Heart left ventricle (tissue), 16 donors: ENCODE data around the gene SPP1. TPM values are rescaled to one million over a fixed set of nuclear protein-coding genes. Genes with fewer than 3 reads are reported as not detected.
"Not testable (repeated sequence)": the region's sequence is repeated elsewhere in the genome, so short reads cannot be mapped to it uniquely, and the experiment has no call there.

Experiments used
- ATAC-seq, 4 donors: fragments of 200-7000 bp; cut with Tn5 transposase; one replicate each; pipeline ENCODE4 v1.9.1; 2020 to 2022; ENCODE audit warnings: moderate library complexity in 4 of 4, mild to moderate bottlenecking in 3 of 4, moderate number of reproducible peaks in 1 of 4
- DNase-seq, 5 donors: peaks; one replicate each; pipeline ENCODE4 v3.0.0-alpha.2; 2020
- H3K27ac ChIP-seq, 12 donors: fragments of 200-600 bp; sonication (generic) in 4 of 12; one replicate each; pipeline versions ENCODE4 v1.5.0 to v1.8.0; 2016 to 2022; ENCODE audit warnings: mild to moderate bottlenecking in 2 of 12
- H3K27me3 ChIP-seq, 9 donors: fragments of 200-600 bp; sonication (generic) in 2 of 9; one replicate each; pipeline versions ENCODE4 v1.5.1 to v1.8.0; 2016 to 2022; ENCODE audit warnings: mild to moderate bottlenecking in 3 of 9
- H3K36me3 ChIP-seq, 9 donors: fragments of 200-600 bp; sonication (generic) in 2 of 9; one replicate each; pipeline versions ENCODE4 v1.5.0 to v1.8.0; 2018 to 2022; ENCODE audit warnings: mild to moderate bottlenecking in 2 of 9
- H3K4me1 ChIP-seq, 12 donors: fragments of 200-600 bp; sonication (generic) in 4 of 12; one replicate each; pipeline versions ENCODE4 v1.5.0 to v1.8.0; 2016 to 2022; ENCODE audit warnings: mild to moderate bottlenecking in 3 of 12
- H3K4me3 ChIP-seq, 12 donors: fragments of 200-600 bp; sonication (generic) in 4 of 12; one replicate each; pipeline versions ENCODE4 v1.5.0 to v1.8.0; 2017 to 2022; ENCODE audit warnings: mild to moderate bottlenecking in 9 of 12, moderate library complexity in 4 of 12
- H3K9me3 ChIP-seq, 12 donors: fragments of 200-600 bp; sonication (generic) in 4 of 12; one replicate each; pipeline versions ENCODE4 v1.5.0 to v1.8.0; 2016 to 2022; ENCODE audit warnings: mild to moderate bottlenecking in 1 of 12
- CTCF ChIP-seq, 12 donors: fragments of 200-600 bp; sonication (generic) in 4 of 12; IDR thresholded peaks; one replicate each; pipeline versions ENCODE4 v1.5.0 to v1.8.0; 2018 to 2022; ENCODE audit warnings: antibody characterized with exemption in 12 of 12, mild to moderate bottlenecking in 5 of 12
- POLR2A ChIP-seq, 2 donors: fragments of 450-650 bp; IDR thresholded peaks; one replicate each; pipeline ENCODE4 v1.6.1; 2017; ENCODE audit warnings: antibody characterized with exemption in 2 of 2, mild to moderate bottlenecking in 2 of 2, moderate library complexity in 2 of 2
- WGBS, 4 donors: extraction: QIAGEN DNeasy Blood & Tissue Kit in 2 of 4; methylation state at CpG; one replicate each; pipeline versions ENCODE4 v1.1.5 to v1.1.7; 2013 to 2018; 5-methylcytosine and 5-hydroxymethylcytosine counted together
- intact Hi-C, 10 donors: fragments of 100-400 bp; cut with DNase I; formaldehyde crosslinking; loops; one replicate each; pipeline versions ENCODE4 v1.11.1 to v1.14.2; 2022
- polyA plus RNA-seq, 2 donors: library from polyadenylated mRNA; stranded (reverse); fragments of 200-250 nt; gene quantifications; one replicate each; pipeline ENCODE4 v1.2.3, GENCODE V29; 2013
- total RNA-seq, 9 donors: library from RNA; depleted of rRNA in 2 of 9; stranded (reverse); fragments of >200 nt in 2 of 9; fragmentation: NEBNext Ultra II Directional in 3 of 9; extraction: Animal tissue kit (Norgen Biotek cat#: 25700) in 3 of 9; gene quantifications; one replicate each; pipeline versions ENCODE4 v1.1.0 to v1.2.4, GENCODE V29; 2016 to 2023
- donor health status: ischemic (EF 13 %, LVEDD 7.1; RV severe dilation, severe dysfunction).
- donor health status: healthy with polysubstance abuse.
- donor health status: DM: no; HTN: yes; CAD: no.
- donor health status: DM: no; HTN: no; CAD: no.
- donor health status: ischemic (EF 25% LVEDD 6.9; RV normal size, moderate dysfunction).
- donor health status: ischemic (EF 25% LVEDD 5.7; RV mildly dilated, moderate dysfunction).
- donor health status: healthy.
- donor health status: DM: yes; HTN: yes; CAD: no.
- donor health status: ischemic (EF 35%, LVEDD 5.7; RV mildly dilated, moderate dysfunction).
- donor health status: nonischemic (EF 11% LVEDD 7.7; RV severe dilation, severe dysfunction).
- donor health status: DM: yes; HTN: yes; CAD: no.
- donor health status: PGD.
- donor health status: ischemic (EF 29% LVEDD 5.4; RV normal size, mild dysfunction).
- donor health status: nonischemic (EF 23%, LVEDD 6.1; RV moderate dilation, normal function).

The SPP1 gene
- total and polyA plus RNA-seq, 11 donors = 1.6 to 1,074 (median 11.4) TPM

GRCh38 chr4:87985887-87986200, 10.3 kb downstream of the SPP1 start:
- H3K36me3 ChIP-seq = no peaks in the 10 kb centered on the region
- H3K27me3 ChIP-seq = peaks cover 0 to 5% (median 0%) of the 10 kb centered on the region in 9 donors
- no peaks in the 10 kb centered on the region for H3K4me1 ChIP-seq
- H3K4me3 ChIP-seq = no peak overlapping the region
- no peaks in the 10 kb centered on the region for H3K9me3 ChIP-seq
- 64 to 83% (median 71%) methylated on average over 4 of the region's 4 CpGs for WGBS, 4 donors
- intact Hi-C loops = no loop called here
- ATAC-seq = no peak
- TF ChIP-seq CTCF (IDR thresholded peaks at IDR 0.05) = no peak
- TF ChIP-seq POLR2A (IDR thresholded peaks at IDR 0.05) = no peak
- no peak overlapping the region for H3K27ac ChIP-seq
- DNase-seq = no peak

GRCh38 chr4:87986508-87986907, 11.0 kb downstream of the SPP1 start:
- H3K27me3 ChIP-seq = peaks cover 0 to 5% (median 0%) of the 10 kb centered on the region in 9 donors
- intact Hi-C loops = no loop called here
- DNase-seq (no peak), ATAC-seq (no peak)
- H3K4me1 ChIP-seq = no peaks in the 10 kb centered on the region
- WGBS, 4 donors = 90 to 93% (median 91%) methylated on average over 9 of the region's 9 CpGs
- H3K27ac ChIP-seq = no peak overlapping the region
- TF ChIP-seq POLR2A (IDR thresholded peaks at IDR 0.05) (no peak), CTCF (IDR thresholded peaks at IDR 0.05) (no peak)
- H3K9me3 ChIP-seq = no peaks in the 10 kb centered on the region
- H3K36me3 ChIP-seq = no peaks in the 10 kb centered on the region
- no peak overlapping the region for H3K4me3 ChIP-seq

GRCh38 chr4:87989765-87990164, 14.3 kb downstream of the SPP1 start:
- no peak overlapping the region for H3K4me3 ChIP-seq
- no peaks in the 10 kb centered on the region for H3K36me3 ChIP-seq
- ATAC-seq (no peak), DNase-seq (no peak)
- 82 to 88% (median 84%) methylated on average over 4 of the region's 4 CpGs for WGBS, 4 donors
- TF ChIP-seq POLR2A (IDR thresholded peaks at IDR 0.05) (no peak), CTCF (IDR thresholded peaks at IDR 0.05) (no peak)
- peaks cover 0 to 5% (median 0%) of the 10 kb centered on the region in 9 donors for H3K27me3 ChIP-seq
- no peaks in the 10 kb centered on the region for H3K9me3 ChIP-seq
- intact Hi-C loops = no loop called here
- H3K27ac ChIP-seq = no peak overlapping the region
- H3K4me1 ChIP-seq = no peaks in the 10 kb centered on the region

GRCh38 chr4:87995435-87995834, 19.9 kb downstream of the SPP1 start:
- H3K4me1 ChIP-seq = no peaks in the 10 kb centered on the region

GRCh38 chr4:87999191-87999691, 23.7 kb downstream of the SPP1 start:
- H3K4me1 ChIP-seq = peaks cover 0 to 13% (median 0%) of the 10 kb centered on the region in 12 donors
- WGBS, 4 donors = 85 to 90% (median 88%) methylated on average over 2 of the region's 2 CpGs
- H3K9me3 ChIP-seq, H3K4me3 ChIP-seq, intact Hi-C loops, ATAC-seq, H3K36me3 ChIP-seq, H3K27ac ChIP-seq, H3K27me3 ChIP-seq, DNase-seq: not testable (repeated sequence)

More at GRCh38 chr4:87995435-87995834, 19.9 kb downstream of the SPP1 start:
- Histone ChIP-seq H3K9me3 (no peaks in the 10 kb centered on the region), H3K4me3 (no peak overlapping the region), H3K27me3 (no peaks in the 10 kb centered on the region), H3K27ac (no peak overlapping the region), H3K36me3 (no peaks in the 10 kb centered on the region)
- DNase-seq (no peak), ATAC-seq (no peak)
- TF ChIP-seq POLR2A (IDR thresholded peaks at IDR 0.05) (no peak), CTCF (IDR thresholded peaks at IDR 0.05) (no peak)
- intact Hi-C loops = no loop called here
- WGBS, 4 donors = 57 to 73% (median 69%) methylated on average over 3 of the region's 3 CpGs
